T-helper 9 cell (primary cell): ENCODE measurements around the gene BMP2.

ENCODE experiments used
- DNase-seq: peaks from one replicate; pipeline ENCODE4 v3.0.0-alpha.2; 2020
- total RNA-seq, 2 donors: gene quantifications; one replicate each; lab custom pipeline; 2026; lab: John Stamatoyannopoulos, UW

BMP2 gene
- total RNA-seq = 0 to 0.07 reads per million in 2 donors

GRCh38 chr20:6767536-6768227 lies at the start of gene BMP2:
BMP2 (plus strand) TSS chr20:6767686; CDS start chr20:6770127, 2,441 bp downstream.
- DNase-seq = no peak

DNA sequence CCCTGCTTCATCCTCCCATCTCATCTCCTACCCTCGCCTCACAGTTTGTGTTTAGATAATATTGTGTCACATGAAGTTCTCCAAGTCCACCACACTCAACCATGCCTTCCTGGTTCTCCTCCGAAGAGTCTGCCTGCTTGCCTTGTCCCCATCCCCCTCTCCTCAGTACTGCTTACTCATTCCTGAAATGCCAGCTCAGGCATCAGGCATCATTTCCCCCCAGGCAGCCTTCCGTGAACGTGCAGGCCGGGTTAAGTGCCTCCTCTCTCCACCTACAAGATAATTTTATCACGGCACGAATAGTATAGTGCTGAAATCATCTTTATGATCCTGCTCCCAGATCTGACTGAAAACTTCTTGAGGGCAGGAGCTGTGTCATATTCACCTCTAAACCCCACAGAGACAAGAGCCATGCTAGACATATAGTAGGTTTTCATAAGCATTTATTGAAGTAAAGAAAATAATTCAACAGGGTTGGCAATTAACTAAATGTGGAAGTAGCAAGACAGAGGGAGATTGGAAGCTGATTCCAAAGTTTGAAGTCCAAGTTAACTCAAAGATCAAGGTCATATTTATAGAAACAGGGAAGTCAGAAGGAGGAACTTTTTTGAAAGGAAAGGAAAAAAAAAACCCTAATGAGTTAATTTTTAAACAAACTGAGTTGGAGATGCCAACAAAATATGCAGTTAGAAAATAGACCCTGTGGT lies 48.7 kb upstream of the BMP2 start:
- no peak for DNase-seq

DNA sequence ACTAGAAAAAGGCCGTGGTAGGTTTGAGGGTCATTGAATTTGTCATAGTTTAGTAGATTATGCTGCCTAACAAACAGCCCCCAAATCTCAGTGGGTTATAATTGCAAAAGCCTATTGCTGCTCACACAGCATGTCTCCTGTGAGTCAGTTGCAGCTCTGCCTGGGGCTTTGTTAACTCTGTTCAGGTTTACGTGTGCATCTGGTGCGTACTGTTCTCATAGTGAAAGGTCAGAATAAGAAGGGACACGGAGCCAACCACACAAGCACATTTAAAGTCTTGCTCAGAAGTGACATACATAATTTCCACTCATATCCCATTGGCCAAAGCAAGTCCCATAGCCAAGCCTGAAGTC lies 48.1 kb upstream of the BMP2 start:
- no peak for DNase-seq

DNA sequence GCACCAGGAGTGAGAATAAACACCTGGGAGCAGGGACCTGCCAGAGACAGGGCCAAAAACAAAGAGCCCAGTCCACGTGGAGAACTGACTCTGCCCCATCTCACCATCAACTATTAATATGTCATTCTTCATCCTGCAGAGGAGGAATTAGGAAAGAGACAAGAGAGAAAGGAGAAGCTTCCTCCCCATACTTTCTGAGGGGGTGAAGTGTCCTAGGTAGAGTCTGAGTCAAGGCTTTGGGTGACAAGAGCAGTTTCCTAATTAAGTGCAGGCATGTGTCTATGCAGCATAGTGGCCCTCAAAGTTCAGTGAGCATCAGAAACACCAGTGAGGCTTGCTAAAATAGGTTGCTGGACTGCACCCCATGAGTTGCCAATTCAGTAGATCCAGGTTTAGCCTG lies 40.7 kb upstream of the BMP2 start:
- DNase-seq = no peak

DNA sequence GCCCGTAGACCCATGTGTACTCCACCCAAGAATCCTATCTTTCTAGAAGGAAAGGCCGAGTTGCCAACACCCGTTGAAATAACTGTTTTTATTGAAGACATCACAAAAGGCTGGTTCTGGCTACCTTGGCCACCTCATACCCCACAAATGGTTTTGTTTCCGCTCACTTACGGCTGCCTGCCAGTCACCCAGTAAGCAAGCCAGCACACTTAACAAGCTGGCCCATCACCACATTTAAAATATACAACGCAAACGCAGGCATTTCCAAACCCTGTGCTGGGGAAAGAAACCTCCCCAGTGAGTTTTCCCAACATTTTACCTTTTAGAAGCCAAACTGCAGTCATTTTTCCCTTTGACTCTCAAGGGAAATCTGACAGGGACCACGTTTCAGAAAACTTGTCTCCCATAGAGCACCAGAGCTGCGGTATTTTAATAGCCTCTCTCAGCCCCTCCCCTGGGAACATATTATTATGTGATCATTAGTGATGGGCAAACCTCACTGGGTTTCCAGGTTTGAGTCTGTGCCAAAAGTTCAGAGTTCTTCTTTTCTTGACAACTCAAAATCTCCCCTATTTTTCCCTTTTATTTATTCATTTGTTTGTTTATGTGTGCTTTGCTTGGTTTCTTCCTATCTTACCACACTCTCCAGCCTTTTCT lies 36.7 kb upstream of the BMP2 start:
- DNase-seq = no peak

- no peak for DNase-seq
Observed at GRCh38 chr20:6732001-6732447, 35.5 kb upstream of the BMP2 start.

DNA sequence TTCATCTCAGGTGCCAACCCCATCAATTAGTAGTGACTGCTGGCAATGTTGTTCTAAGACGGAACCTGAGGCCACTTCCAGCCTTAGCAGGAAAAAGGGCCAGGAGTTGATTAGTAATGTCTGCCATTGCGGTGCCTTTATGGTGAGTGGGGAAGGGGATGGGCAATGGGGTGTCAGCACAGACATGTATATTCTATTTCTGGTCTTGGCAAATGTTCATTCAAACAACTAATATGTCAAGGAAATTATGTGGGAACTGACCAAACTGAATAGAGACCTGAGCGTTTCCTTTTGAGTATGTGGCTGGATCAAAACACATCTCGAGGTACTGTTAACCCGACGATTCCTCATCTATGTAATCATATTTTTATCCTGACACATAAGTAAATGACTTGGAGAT lies 34.6 kb upstream of the BMP2 start:
- DNase-seq = no peak

DNA sequence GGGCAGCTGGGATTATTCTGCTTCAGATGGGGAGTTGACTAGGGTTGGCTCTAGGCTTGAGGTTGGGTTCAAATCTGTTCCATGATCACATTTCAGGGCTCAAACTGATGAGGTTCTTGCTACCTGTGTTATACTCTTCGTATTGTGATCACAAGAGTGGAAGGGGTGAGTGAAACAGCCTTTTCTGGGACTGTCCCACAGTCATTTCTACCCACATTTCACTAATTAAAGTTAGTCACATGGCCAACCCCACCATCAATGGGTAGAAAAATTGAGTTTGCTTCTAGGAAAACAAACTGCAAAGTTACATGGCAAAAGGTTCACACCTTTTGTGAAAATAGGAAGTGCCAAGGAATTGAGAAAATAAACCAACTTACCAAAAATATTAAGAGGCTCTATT lies 33.5 kb upstream of the BMP2 start:
- DNase-seq = no peak

GRCh38 chr20:6735942-6736845 lies 31.3 kb upstream of the BMP2 start:
- no peak for DNase-seq

DNA sequence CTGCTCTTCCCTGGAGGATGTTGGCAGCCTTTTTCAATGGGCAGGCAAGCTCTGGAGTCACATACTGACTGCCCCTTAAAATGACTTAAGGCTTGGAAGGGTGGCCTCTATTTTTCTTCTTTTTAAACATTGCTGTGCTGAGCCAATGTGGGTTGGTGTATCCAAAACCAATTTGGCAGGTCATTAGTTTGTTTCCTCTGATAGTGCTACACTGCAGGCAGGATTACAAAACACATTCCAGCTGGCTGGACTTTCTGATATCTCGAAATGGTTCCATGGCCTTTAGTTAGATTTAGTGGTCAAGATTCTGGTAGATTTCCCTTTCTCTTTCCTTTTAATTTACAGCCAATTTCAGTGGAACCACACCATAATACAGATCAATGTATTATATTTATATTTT lies 28.1 kb upstream of the BMP2 start:
- DNase-seq = no peak

DNA sequence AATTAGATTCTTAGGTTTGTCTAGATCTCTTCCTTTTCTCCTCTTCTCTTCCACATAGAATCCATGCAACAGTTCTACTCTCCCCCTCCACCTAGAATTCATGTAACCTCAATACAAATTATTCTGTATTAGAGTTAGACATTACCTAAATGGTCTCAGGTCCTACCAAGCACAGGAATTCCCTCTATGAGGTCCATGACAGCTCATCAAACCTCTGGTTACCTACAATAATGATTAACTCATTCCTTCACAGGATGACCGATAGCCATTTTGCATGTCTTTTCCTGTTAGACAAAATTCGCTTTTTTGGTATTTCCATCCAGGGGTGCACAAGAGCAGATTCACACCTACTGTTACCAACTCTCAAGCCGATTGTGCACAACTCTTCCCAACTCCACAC lies 27.4 kb upstream of the BMP2 start:
- no peak for DNase-seq

DNA sequence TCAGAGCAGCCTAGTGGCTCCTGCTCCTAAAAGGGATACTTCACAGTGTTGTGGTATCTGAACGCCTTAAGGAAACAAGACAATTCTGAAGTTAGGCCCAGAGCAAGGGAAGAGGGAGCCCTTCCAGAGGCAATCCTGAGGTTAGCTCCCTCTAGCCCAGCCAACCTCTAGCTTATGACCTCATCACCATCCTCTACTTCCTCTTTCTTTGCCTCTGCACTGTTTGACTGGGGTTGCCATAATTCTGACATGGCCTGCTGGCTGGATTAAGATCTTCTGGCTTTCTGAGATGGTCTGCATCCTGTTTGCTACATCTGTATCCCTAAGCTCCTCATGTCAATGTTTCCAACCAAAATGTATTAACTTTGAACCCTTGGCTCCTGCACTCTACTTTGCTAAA lies 23.3 kb upstream of the BMP2 start:
- no peak for DNase-seq

DNA sequence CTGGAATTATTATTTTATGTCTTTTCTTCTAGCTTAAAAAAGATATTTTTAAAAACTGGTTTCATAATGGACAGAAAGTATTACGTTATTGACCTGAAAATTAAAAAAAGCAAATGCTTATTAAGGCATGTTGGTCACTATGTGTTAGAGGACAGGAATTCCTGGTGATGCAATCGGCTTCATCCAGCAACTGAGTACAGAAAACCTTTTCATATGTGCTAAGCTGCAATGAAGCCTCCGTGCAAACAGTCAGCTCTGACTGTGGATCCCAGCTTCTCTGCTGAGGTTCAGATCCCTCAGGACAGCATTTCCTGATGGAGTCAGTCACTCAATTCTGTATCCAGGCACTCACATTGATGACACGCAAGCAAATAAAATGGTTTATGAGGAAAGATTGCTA lies 22.7 kb upstream of the BMP2 start:
- DNase-seq = no peak

DNA sequence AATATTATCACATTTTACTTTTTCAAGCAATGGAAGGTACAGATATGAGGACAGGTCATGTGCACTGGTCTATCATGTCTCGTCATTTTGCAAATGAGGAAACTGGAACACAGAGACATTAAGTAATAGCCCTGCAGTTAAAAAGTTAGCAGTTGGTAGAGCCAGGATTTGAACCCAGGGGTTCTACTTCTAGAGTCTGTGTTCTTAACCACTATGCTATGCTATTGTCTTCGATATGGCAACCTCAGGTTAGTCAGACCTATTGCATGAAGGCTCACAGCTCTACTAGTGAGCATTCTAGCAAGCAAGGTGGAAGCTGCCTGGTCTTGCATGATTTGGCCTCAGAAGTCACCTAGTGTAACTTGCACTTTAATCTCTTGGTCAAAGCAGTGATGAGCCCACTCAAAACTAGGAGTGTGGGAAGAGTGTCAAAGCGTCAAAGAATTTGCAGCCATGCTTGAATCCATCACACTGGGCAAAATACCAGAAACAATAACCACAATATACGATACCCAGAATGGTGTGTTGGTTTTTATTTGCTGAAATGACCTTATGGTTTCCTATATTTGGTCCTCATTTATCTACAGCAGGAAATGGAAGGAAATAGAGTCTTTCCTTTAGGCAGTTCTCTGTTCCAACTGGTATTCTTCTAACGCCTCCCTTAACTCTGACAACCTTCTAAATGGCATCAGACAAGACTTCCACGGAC lies 20.4 kb upstream of the BMP2 start:
- no peak for DNase-seq

DNA sequence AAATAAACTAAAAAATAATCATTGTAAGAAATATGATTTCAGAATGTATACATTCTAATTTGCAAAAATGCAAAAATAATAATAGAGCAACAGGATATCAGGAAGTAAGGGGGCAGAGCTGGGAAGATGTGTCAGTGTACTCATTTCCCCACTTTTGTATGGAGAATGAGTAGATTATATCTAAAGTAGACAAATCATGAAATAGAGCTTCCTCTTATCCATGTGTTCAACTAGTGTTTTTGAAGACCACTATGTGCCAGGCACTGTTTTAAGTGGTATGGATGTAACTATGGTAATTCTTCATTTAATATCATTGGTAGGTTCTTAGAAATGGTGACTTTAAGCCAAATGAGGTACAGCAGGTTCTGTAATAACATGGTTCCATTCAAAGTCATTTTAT lies 17.0 kb upstream of the BMP2 start:
- DNase-seq = no peak

DNA sequence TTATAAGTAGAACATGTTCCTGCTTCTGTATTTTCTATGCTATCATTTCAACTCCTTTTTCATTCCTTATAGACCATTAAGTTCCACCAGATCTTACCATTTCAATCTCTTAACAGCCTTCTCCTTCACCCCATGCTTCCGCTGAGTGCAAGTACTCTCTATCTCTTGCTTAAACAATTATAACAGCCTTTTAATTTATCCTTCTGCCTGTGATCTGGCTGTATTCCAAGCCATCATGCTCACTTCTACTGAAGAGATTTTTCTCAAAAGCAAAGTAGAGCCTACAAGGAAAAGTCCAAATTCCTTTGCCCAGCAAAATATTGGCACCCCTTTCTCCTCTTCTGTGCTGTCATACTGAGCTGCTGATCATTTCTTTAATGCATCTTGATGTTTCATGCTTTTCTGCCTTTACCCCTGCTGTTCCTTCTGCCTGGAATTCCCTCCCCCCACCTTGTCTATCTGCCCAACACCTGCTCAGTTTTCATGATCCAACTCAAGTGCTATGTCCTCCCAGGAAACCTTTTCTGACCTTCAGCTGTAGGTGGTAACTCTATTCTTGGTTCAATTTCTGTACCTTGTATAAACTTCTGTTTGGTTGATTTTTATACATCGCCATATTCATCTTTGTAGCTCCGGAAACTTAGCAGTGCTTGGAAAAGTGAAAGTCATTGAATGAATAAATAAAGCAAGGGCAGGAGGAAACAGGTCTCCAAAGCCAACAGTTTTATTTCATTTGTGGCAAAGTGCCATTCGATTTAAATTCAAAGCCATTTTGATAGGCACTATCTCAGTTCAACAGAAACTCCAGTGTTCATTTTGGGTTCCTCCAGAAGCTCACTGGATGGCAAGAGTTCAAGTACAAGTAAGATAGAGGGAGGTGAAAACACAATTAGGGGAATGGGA lies 10.5 kb upstream of the BMP2 start:
- no peak for DNase-seq

DNA sequence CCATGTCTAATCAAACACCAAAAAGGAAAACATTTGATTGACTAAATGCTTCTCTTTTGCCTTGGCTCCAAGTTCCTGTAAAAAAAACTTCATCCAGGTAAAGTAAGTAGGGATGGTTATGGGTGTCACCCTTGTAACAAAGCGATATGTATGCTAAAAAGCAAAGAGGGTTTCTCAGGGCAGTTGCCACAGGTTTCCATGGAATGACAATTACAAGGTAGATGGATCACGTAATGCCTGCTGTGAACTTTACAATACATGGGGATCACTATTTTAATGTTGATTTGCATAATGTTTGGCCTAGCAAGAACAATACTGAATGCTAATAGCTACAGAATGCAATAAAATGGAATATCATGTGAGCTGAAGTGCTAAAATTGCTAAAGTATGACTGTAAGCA lies 2.9 kb upstream of the BMP2 start:
- no peak for DNase-seq

- no peak for DNase-seq
Observed at GRCh38 chr20:6765469-6766058, 1.9 kb upstream of the BMP2 start.

- no peak for DNase-seq
Observed at GRCh38 chr20:6766433-6766832, 1.1 kb upstream of the BMP2 start.

DNA sequence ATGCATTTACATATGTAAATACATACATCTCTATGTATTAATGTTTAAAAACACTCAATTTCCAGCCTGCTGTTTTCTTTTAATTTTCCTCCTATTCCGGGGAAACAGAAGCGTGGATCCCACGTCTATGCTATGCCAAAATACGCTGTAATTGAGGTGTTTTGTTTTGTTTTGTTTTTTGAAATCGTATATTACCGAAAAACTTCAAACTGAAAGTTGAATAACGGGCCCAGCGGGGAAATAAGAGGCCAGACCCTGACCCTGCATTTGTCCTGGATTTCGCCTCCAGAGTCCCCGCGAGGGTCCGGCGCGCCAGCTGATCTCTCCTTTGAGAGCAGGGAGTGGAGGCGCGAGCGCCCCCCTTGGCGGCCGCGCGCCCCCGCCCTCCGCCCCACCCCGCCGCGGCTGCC lies 355 bp upstream of the BMP2 start:
- no peak for DNase-seq
